ENCODE results near the gene NPAS1.

NPAS1 gene

DNA sequence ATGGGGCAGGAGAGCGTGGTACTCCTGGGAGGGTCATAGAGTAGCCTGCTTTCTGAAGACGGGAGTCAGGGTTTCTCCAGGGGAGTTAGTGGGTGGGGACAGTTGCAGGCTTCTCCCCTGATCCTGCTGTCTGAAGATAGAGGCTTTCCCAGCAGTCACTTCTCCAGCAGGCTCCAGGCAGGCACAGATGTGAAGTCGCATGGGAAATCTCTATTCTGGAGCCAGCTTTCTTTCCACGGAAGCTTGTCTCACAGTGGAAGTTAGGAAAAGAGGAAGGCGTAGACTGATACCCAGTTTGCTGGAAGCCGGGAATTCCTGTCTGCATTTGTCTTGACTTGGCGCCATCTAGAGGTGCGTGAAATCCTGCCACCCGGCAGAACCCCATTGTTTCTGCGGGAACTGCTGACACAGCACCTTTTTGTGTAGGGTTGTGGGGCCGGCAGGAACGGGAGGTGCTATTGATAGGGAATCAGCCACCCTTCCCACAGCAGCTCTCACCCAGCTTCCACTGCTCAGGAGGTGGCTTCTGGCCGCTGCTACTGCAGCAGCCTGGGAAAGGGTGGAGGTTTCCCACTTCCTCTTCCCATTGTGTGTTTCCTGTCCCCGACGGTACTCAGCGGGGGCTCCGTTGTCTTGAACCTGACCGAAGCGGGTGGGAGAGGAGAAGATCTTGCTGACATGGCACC lies 28.5 kb upstream of the NPAS1 start:
- Histone ChIP-seq H3K27me3 (ENCODE audit: insufficient read depth, low read depth) (no peaks in the 10 kb centered on the region), H2AFZ (ENCODE audit: low read depth) (no peak overlapping the region), H3K9ac (no peak overlapping the region), H3K4me3 (IDR thresholded peaks at IDR 0.05; ENCODE audit: insufficient read depth, low read depth, low read length) (no peak overlapping the region), H3K4me1 (ENCODE audit: low read depth, poor library complexity, severe bottlenecking) (peaks cover 25% of the 10 kb centered on the region), H4K20me1 (ENCODE audit: insufficient read depth) (no peaks in the 10 kb centered on the region), H3K4me2 (peak overlapping the region; percentile 15; the same call in 1 of the 2 replicates), H3K79me2 (ENCODE audit: insufficient read depth, low read depth) (no peaks in the 10 kb centered on the region), H3K36me3 (ENCODE audit: insufficient read depth) (no peaks in the 10 kb centered on the region), H3K27ac (peak overlapping the region; percentile 22; the same call in 1 of the 2 replicates)
- TF ChIP-seq, protein P1, sequence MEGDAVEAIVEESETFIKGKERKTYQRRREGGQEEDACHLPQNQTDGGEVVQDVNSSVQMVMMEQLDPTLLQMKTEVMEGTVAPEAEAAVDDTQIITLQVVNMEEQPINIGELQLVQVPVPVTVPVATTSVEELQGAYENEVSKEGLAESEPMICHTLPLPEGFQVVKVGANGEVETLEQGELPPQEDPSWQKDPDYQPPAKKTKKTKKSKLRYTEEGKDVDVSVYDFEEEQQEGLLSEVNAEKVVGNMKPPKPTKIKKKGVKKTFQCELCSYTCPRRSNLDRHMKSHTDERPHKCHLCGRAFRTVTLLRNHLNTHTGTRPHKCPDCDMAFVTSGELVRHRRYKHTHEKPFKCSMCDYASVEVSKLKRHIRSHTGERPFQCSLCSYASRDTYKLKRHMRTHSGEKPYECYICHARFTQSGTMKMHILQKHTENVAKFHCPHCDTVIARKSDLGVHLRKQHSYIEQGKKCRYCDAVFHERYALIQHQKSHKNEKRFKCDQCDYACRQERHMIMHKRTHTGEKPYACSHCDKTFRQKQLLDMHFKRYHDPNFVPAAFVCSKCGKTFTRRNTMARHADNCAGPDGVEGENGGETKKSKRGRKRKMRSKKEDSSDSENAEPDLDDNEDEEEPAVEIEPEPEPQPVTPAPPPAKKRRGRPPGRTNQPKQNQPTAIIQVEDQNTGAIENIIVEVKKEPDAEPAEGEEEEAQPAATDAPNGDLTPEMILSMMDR (conservative IDR thresholded peaks at IDR 0.05; ENCODE audit: low read depth, low read length), result peak; percentile 90

DNA sequence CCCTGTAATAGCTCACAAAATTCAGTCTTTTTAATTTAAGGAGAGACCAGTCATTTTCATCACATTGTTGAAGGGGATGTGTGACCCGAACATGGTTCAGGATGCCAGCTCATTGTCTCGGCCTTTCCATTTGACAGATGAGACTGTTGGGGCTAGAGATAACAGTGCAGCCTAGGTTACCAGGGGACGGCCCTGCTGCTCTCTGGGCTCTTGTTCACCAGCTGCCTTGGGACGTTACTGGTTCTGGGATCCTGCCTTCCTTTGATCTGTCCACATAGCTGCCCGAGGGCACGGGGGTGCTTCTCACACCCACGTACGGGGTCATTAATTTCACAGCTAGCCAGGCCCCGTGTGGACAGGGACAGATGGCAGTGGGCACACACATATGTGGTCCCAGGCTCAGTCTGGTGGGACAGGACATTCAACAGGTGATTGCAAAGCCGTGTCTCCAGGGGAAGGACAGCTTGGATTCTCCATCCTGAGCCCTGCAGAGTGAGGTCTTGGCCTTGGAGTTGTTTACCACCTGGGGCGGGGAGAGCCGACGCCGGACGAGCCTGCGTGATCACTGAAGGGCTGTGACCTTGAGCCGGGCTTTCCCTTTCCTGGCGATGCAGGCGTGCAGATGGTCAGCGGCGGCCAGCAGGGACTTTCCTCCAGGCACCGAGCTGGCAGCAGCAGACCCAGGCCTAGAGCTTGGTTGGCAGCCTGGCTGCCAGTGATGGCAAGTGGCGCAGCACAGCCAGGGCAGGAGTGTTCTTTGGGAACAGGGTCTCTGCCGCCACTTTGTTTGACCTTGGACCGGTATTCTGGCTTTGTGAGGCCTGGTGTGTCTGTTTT lies 26.7 kb upstream of the NPAS1 start:
- Histone ChIP-seq H3K27ac (no peak overlapping the region), H3K4me1 (ENCODE audit: low read depth, poor library complexity, severe bottlenecking) (peaks cover 25% of the 10 kb centered on the region), H3K9ac (no peak overlapping the region)

DNA sequence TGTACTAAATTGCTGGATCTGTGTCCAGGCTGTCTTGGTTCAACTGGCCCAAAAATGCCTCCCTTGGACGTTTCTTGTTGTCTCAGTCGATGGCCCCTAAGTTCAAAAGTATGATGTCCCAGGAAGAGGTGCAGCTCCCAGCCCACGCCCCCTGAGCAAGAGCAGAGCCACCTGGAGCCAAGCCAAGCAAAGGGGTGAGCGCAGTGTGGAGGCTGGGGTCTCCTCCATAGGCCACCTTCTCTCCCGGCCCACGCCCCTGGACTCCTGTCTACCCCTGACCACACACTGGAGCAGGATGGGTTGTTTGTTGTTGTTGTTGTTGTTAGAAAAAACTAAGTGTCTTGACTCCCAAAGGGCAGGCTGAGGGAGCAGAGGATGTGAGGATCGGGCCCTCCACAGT lies 26.0 kb upstream of the NPAS1 start:
- no peaks in the 10 kb centered on the region for H3K27me3 ChIP-seq (ENCODE audit: insufficient read depth, low read depth)
- TF ChIP-seq, protein P1 (conservative IDR thresholded peaks at IDR 0.05; ENCODE audit: low read depth, low read length), result no peak
- H3K79me2 ChIP-seq (ENCODE audit: insufficient read depth, low read depth), result no peaks in the 10 kb centered on the region
- H3K36me3 ChIP-seq (ENCODE audit: insufficient read depth), result no peaks in the 10 kb centered on the region
- H3K4me1 ChIP-seq (ENCODE audit: low read depth, poor library complexity, severe bottlenecking), result peaks cover 25% of the 10 kb centered on the region
- no peak overlapping the region for H3K9ac ChIP-seq
- no peaks in the 10 kb centered on the region for H4K20me1 ChIP-seq (ENCODE audit: insufficient read depth)
- no peak overlapping the region for H3K4me3 ChIP-seq (IDR thresholded peaks at IDR 0.05; ENCODE audit: insufficient read depth, low read depth, low read length)
- no peak overlapping the region for H3K27ac ChIP-seq
- H3K4me2 ChIP-seq, result no peak overlapping the region
- H2AFZ ChIP-seq (ENCODE audit: low read depth), result no peak overlapping the region

More for the DNA sequence above, 26.7 kb upstream of the NPAS1 start:
- Histone ChIP-seq H2AFZ (ENCODE audit: low read depth) (no peak overlapping the region), H4K20me1 (ENCODE audit: insufficient read depth) (no peaks in the 10 kb centered on the region), H3K79me2 (ENCODE audit: insufficient read depth, low read depth) (no peaks in the 10 kb centered on the region), H3K4me2 (no peak overlapping the region), H3K36me3 (ENCODE audit: insufficient read depth) (no peaks in the 10 kb centered on the region), H3K27me3 (ENCODE audit: insufficient read depth, low read depth) (no peaks in the 10 kb centered on the region), H3K4me3 (IDR thresholded peaks at IDR 0.05; ENCODE audit: insufficient read depth, low read depth, low read length) (no peak overlapping the region)
- TF ChIP-seq, protein P1 (conservative IDR thresholded peaks at IDR 0.05; ENCODE audit: low read depth, low read length), result no peak

DNA sequence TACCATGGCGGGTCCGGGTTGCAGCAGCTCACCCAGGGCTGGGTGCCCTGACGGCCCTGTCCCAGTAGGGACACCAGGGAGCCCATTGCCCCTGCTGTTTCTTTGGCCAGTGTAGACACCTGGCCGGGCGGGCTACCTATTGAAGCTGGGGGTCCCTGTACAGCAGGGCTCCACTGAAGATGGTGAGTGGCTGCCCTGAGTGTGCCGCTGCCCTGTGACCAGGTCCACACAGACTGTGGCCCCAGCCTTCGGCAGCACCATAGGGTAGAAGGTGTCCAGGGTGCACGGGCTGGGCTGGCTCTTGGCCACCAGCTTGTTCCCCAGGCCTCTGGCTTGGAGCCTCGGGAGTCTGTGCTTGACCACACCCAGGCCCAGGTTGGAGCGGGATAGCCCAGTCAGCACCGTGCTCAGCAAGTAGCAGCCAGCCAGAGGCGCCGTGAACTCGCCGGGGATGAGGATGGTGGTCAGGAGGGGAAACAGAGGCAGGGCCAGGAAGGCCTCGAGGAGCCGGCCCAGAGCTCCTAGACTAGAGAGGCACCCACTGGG lies 25.4 kb upstream of the NPAS1 start:
- no peak overlapping the region for H3K4me3 ChIP-seq (IDR thresholded peaks at IDR 0.05; ENCODE audit: insufficient read depth, low read depth, low read length)
- no peak overlapping the region for H3K27ac ChIP-seq
- no peaks in the 10 kb centered on the region for H3K36me3 ChIP-seq (ENCODE audit: insufficient read depth)
- no peaks in the 10 kb centered on the region for H3K27me3 ChIP-seq (ENCODE audit: insufficient read depth, low read depth)
- TF ChIP-seq, protein P1 (conservative IDR thresholded peaks at IDR 0.05; ENCODE audit: low read depth, low read length), result no peak
- no peaks in the 10 kb centered on the region for H4K20me1 ChIP-seq (ENCODE audit: insufficient read depth)
- H2AFZ ChIP-seq (ENCODE audit: low read depth), result no peak overlapping the region
- H3K4me2 ChIP-seq, result no peak overlapping the region
- no peak overlapping the region for H3K9ac ChIP-seq
- no peaks in the 10 kb centered on the region for H3K79me2 ChIP-seq (ENCODE audit: insufficient read depth, low read depth)
- H3K4me1 ChIP-seq (ENCODE audit: low read depth, poor library complexity, severe bottlenecking), result peaks cover 25% of the 10 kb centered on the region

Measured in KMS-11 (cell line).